Amygdala (tissue), 56 donors: ENCODE measurements around the gene CARMIL1.
"Not testable (repeated sequence)": the region's sequence is repeated elsewhere in the genome, so short reads cannot be mapped to it uniquely, and the experiment has no call there.

Experiments used
- DNase-seq, 56 donors: peaks; one replicate each; lab custom pipeline; 2025; lab: John Stamatoyannopoulos, UW

Gene CARMIL1

DNA sequence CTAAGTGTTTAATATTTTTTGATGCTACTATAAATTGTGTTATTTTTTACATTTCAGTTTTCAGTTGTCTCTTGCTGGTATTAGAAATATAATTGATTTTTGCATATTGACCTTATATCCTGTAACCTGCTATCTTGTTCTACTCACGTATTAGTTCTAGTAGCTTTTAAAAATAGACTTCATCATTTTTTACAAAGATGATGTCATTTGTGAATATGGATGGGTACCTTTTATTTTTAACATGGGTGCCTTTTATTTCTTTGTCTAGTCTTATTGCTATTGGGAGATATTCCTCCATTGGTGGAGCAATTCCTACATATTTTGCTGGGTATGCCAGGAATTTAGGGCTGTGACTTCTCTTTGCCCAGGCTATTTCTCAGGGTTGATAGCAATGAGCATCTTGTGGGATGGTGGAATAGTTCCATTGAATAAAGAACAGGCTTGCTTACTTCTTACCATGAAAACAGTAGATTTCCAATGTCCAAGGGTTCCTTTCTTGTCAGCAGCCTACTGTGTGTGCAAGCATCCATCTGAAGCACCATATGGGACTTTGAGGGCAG lies 149.7 kb downstream of the CARMIL1 start:
- DNase-seq: no peak

GRCh38 chr6:25431306-25431974 lies 152.3 kb downstream of the CARMIL1 start:
- no peak for DNase-seq

DNA sequence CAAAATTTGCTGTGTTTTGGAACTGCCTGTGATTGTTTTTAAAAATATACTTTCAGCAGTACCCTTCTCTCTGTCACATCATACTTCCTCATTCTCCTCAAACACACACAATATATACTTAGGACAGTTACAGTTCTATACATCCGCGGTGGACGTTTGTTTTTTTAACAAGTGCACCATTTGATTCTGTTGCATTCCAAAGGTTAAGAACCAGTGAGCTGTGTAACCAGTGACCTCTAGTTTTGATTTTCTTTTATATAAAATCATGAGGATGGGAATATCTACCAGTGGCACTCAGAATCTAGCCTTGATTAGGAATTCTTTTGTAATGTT lies 152.8 kb downstream of the CARMIL1 start:
- no peak for DNase-seq

DNA sequence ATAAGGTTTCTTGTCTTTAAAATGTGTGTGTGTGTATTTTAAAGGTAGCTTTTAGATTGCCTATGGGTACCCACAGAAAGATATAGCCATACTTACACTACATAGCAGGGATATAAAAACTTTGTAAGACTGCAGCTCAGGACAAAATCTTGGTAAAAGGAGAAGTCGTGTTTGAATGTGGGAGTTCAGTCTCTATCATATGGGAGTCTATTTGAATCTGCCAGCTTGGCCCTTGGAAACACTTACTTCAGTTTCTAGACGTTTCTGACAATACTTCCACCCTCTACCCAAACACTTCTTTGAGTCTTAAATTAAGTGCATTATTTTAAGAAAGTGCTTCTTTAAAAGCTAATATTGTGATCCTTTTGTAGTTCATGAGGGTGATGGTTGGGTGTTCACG lies 155.7 kb downstream of the CARMIL1 start:
- DNase-seq: no peak

DNA sequence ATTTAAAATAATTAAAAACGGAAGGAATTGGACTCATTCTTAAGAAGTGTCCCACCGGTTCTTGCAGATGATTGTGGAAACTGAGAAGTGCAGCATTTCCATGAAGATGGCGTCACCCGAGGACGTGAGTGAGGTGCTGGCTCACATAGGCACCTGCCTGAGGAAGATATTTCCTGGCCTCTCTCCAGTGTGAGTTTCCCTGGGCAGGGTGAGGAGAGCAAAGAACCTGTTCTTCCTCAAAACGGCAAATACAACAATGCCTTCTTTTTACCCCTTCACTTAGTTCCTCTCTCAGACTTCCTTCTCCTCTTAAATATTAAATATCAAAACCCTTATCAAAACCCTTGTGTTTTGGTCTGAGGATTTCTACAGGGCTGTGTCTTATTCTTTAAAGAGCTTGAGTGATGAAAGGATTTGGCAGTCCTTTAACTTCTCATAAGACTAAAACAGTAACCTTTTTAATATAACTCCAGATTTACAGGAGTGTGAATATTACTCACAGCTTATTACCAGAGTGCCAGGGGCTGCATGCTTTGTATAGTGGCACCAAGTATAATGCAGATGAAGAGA lies 156.3 kb downstream of the CARMIL1 start:
- DNase-seq: no peak

GRCh38 chr6:25436760-25437159 lies 157.6 kb downstream of the CARMIL1 start:
- DNase-seq: no peak

DNA sequence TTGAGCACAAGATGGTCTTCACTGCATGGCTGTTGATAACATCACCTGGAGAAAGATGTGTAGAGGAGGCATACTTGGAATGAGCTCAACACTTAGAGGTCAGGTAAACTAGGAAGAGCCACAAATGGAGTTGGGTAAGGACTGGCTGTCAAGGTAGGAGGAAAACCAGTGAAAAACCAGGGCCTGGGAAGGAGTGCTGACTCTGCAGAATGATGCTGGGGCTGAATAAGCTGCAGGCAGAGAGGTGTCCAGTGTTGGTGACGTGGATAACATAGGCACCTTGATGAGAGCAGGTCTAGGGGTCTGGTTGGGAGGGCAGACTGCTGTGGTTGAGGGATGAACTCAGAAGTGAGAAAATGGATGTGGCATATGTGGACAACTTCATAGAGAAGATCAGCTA lies 160.2 kb downstream of the CARMIL1 start:
- no peak for DNase-seq

DNA sequence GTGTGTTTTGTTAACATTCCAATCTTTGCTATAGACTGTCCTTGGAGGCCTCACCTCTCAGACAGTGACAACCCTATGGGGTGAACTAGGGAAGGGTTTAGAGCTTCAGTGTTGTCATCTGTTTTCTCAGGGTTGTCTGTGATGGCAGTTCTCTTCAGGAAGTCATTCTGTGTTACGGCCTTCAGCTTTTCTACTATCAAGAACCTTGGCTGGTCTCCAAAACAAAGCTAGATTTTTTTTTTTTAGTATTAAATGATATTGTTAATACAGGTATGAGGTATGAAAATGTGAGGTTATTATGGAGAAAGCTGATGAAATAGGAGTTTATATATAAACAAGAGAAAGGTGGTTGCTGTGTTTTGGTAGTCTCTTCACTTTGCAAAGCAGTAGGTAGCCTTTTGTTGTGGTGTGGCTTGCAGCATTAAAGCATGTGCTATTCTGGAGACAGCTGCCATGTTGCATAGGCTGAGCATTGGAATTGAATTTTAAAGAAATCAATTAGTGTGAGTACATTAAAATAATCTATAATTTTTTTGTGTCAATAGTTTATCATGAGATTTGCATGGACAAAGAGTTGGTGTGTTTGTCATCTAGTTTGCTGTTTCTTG lies 162.6 kb downstream of the CARMIL1 start:
- no peak for DNase-seq

DNA sequence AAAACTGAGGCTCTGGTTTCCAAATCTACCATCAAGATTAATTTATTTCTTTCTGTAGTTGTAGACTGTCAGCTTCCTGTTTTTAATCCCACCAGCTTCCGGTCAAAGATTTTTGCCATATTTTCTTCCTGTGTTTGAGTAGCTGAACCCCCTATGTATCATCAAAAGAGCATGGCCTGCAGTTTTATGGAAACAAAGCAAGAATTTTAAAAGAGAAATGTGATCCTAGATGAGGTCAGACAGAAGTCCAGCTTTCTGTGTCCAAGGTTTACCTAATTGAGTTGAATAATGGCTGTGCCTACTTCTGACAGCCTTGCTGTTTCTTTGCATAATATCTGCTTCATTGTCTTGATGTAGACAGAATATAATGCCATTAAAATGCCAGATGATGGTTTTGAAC lies 163.7 kb downstream of the CARMIL1 start:
- DNase-seq: no peak

DNA sequence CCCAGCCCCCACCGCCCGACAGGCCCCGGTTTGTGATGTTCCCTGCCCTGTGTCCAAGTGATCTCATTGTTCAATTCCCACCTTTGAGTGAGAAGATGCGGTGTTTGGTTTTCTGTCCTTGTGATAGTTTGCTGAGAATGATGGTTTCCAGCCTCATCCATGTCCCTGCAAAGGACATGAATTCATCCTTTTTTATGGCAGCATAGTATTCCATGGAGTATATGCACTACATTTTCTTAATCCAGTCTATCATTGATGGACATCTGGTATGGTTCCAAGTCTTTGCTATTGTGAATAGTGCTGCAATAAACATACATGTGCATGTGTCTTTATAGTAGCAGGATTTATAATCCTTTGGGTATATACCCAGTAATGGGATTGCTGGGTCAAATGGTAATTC lies 165.3 kb downstream of the CARMIL1 start:
- not testable (repeated sequence) for DNase-seq

DNA sequence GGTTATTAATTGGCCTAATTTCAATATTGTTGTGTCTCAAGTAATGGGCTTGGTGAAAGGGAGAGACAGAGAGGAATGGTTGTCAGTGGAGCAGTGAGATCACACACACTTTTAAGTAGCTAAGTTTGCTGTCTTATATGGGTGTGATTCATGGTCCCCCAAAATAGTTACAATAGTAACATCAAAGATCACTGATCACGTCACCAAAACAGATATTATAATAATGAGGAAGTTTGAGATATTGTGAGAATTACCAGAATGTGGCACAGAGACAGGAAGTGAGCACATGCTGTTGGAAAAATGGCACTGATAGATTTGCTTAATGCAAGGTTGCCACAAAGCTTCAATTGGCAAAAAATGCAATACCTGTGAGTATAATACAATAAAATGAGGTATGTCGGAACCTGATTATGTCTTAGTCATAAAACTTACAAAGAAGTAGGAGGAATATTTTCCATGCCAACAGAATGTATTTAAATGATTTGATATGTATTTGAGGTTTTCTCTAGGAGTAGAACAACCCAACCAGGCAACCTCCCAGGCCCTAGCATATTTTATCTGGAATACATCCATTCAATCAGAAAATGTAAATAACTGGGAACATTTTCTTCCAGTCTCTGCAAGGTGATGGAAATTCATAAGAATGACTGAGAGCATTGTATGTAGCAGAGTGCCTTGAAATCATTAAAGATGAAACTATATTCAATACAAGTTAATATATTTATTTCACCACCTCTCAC lies 167.8 kb downstream of the CARMIL1 start:
- DNase-seq: no peak

GRCh38 chr6:25447570-25447929 lies 168.4 kb downstream of the CARMIL1 start:
- DNase-seq: peak in 1 of 56 donors; percentile 38

GRCh38 chr6:25448965-25449538 lies 169.9 kb downstream of the CARMIL1 start:
- no peak for DNase-seq

DNA sequence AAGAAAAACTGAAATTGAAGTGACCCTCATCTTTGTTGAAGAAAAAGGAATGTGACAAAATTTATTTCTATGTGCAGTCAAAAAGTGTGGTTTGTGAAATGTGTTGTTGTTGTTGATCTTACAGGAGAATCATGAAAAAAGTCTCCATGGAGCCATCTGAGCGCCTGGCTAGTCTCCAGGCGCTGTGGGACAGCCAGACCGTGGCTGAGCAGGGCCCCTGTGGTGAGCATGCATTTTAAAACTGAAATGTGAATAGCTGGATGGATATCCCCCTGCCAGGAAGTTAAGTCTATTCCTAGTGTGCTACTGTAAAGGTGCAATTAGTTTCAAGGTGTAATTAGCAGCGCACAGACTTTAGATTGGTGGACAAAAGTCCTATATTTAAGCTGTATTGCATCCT lies 170.6 kb downstream of the CARMIL1 start:
- peak in 8 of 56 donors; percentile 1 to 12 (median 6) for DNase-seq

DNA sequence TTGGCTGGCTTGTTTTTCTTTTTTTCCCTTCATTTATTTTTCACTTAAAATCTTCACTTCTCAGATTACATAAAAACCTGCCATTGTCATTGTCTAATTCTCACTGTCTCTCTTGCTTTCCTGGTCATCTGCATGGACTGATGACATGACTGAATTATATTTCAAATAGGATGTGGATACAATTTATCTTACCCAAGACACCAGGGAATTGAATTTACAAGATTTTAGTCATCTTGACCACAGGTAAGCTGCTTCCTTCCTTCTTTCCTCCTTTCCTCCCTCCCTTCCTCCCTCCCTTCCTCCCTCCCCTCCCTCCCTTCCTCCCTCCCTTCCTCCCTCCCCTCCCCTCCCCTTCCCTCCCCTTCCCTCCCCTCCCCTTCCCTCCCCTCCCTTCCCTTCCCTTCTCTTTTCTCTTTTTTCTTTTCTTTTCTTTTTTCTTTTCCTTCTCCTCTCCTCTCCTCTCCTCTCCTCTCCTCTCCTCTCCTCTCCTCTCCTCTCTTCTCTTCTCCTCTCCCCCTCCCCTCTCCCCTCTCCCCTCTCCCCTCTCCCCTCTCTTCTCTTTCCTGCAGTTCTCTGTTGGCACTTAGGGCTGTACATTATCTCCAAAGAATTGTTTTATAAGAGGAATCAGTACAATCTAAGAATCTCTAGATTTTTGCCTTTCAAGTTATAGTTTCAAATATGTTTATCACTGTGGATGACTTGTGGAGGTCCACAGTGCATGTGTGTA lies 171.5 kb downstream of the CARMIL1 start:
- no peak for DNase-seq

DNA sequence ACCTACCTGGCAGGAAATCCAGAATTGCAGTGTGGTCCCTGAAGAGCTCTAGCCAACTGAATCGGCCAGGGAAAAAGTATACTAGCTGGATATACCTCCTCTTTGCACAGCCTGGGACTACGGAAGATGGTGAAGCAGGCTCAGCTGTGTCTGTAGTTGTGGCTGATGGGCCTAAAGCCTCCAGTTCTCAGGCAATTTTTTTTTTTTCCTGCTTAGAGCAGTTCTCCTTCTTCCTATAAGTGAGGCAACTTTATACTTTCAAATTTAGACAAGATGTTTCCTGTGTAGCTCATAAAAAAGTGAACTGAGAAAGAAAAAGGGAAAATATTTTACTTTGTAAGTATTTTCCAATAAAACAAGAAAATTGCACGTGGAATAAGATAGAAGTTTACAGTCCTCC lies 172.9 kb downstream of the CARMIL1 start:
- no peak for DNase-seq

DNA sequence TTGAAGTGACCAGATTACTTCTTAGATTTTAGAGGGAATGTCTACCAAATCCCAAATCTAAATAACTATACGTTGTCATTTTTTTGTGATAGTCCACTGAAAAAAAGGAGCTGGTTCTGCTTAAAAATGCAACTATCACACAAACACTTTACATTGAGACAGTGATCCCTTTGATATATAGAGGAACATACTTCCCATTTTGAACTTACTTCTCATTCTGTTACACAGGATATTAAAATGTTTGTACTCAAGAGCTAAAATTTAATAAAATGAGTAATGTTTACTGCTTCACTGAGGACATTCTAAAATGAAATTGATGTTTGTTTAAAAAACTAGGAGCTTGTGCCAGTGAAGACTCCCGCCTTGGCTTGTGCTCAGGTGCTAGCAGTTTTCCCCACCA lies 174.1 kb downstream of the CARMIL1 start:
- no peak for DNase-seq

GRCh38 chr6:25454136-25454535 lies 175.0 kb downstream of the CARMIL1 start:
- no peak for DNase-seq

- DNase-seq: no peak
Measured at GRCh38 chr6:25456249-25457040, 177.3 kb downstream of the CARMIL1 start.

DNA sequence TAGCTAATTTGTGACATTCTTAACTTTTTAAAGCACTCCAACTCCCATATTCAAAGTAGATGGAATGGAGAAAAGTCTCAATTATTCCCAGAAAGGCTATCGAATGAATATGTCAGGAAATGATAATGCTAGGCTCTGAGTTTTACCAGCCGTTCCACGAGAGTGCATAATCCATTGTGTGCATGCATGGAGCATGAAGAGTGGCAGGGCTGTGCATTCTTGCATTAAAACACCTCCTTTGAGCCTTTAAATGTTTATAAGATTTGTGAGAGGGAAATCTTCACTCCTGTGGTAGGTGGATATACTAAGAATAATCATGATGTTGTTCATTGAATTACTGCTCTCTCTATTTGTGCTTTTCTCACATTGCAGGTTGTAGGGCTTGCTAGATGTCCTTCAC lies 178.3 kb downstream of the CARMIL1 start:
- no peak for DNase-seq
